Left lung (tissue), 14 donors: ENCODE measurements around the gene MED23. TPM values are rescaled to one million over a fixed set of nuclear protein-coding genes. Genes with fewer than 3 reads are reported as not detected.

Experiments used
- ATAC-seq: fragments of 200-7000 bp; cut with Tn5 transposase; one replicate; pipeline ENCODE4 v1.9.1; 2020; ENCODE audit warnings: moderate library complexity
- DNase-seq, 4 donors: peaks; one replicate each; pipeline ENCODE4 v3.0.0-alpha.2; 2013 to 2020
- H3K27ac ChIP-seq, 2 donors: fragments of 200-600 bp; sonication (generic) in 1 of 2; one replicate each; pipeline versions ENCODE4 v1.5.0 to v1.8.0; 2020 to 2021
- H3K27me3 ChIP-seq, 2 donors: fragments of 200-600 bp; sonication (generic) in 1 of 2; one replicate each; pipeline versions ENCODE4 v1.5.0 to v1.8.0; 2020 to 2021
- H3K36me3 ChIP-seq, 2 donors: fragments of 200-600 bp; sonication (generic) in 1 of 2; one replicate each; pipeline versions ENCODE4 v1.5.0 to v1.8.0; 2020 to 2021
- H3K4me1 ChIP-seq, 2 donors: fragments of 200-600 bp; one replicate each; pipeline ENCODE4 v1.8.0; 2021
- H3K4me3 ChIP-seq, 2 donors: fragments of 200-600 bp; sonication (generic) in 1 of 2; one replicate each; pipeline versions ENCODE4 v1.5.0 to v1.8.0; 2020 to 2021; ENCODE audit warnings: mild to moderate bottlenecking in 1 of 2
- H3K9me3 ChIP-seq, 2 donors: fragments of 200-600 bp; sonication (generic) in 1 of 2; one replicate each; pipeline versions ENCODE4 v1.5.0 to v1.8.0; 2020 to 2021
- CTCF ChIP-seq, 2 donors: fragments of 200-600 bp; sonication (generic) in 1 of 2; IDR thresholded peaks; one replicate each; pipeline versions ENCODE4 v1.5.0 to v1.8.0; 2021; ENCODE audit warnings: antibody characterized with exemption in 2 of 2
- intact Hi-C, 2 donors: fragments of 100-400 bp; cut with DNase I; formaldehyde crosslinking; loops; one replicate each; pipeline versions ENCODE4 v1.11.2 to v1.14.2; 2022
- long read RNA-seq, 12 donors: library from polyadenylated mRNA in 2 of 12; unstranded in 2 of 12; transcript quantifications; one replicate each; pipeline ENCODE4 v2.0.0 and lab custom pipeline, GENCODE V29; 2019 to 2026
- polyA plus RNA-seq, 6 donors: library from polyadenylated mRNA; unstranded; fragments of 120-200 nt; gene quantifications; one replicate each; pipeline ENCODE4 v1.2.1, GENCODE V29; 2013; ENCODE audit not compliant: insufficient read length in 6 of 6
- total RNA-seq, 2 donors: library from RNA; stranded (reverse); fragmentation: NEBNext Ultra II Directional; extraction: Animal tissue kit (Norgen Biotek cat#: 25700); gene quantifications; one replicate each; pipeline ENCODE4 v1.2.1, GENCODE V29; 2021
- donor health status: DM: no; HTN: yes; CAD: no.
- donor health status: DM: no; HTN: no; CAD: no.

Gene MED23
- total RNA-seq, result 10 to 100 TPM; 25.9 to 27.3 TPM
- polyA plus RNA-seq, result 10 to 100 TPM; 45.9 to 62.5 (median 54.0) TPM
- long read RNA-seq, donor 1, full-length matches to known transcripts, result 3 of 3 reads
- long read RNA-seq, donor 1, partial matches to known transcripts, result 0 of 3 reads
- long read RNA-seq, donor 1, other reads (novel, unspliced or antisense), result 0 of 3 reads
- long read RNA-seq, donor 2, full-length matches to known transcripts, result 2 of 2 reads
- long read RNA-seq, donor 2, partial matches to known transcripts, result 0 of 2 reads
- long read RNA-seq, donor 2, other reads (novel, unspliced or antisense), result 0 of 2 reads
- long read RNA-seq, donor 3, result 0 reads
- long read RNA-seq, donor 4, partial matches to known transcripts, result 1 of 1 reads
- long read RNA-seq, donor 4, other reads (novel, unspliced or antisense), result 0 of 1 reads
- long read RNA-seq, donor 5, full-length matches to known transcripts, result 1 of 1 reads
- long read RNA-seq, donor 5, partial matches to known transcripts, result 0 of 1 reads
- long read RNA-seq, donor 5, other reads (novel, unspliced or antisense), result 0 of 1 reads
- long read RNA-seq, donor 6, full-length matches to known transcripts, result 2 of 2 reads
- long read RNA-seq, donor 6, partial matches to known transcripts, result 0 of 2 reads
- long read RNA-seq, donor 6, other reads (novel, unspliced or antisense), result 0 of 2 reads
- long read RNA-seq, donor 7, result 0 reads
- long read RNA-seq, donor 8, full-length matches to known transcripts, result 2 of 2 reads
- long read RNA-seq, donor 8, partial matches to known transcripts, result 0 of 2 reads
- long read RNA-seq, donor 8, other reads (novel, unspliced or antisense), result 0 of 2 reads
- long read RNA-seq, donor 9, result 0 reads
- long read RNA-seq, donor 10, result 0 reads
- long read RNA-seq, donor 11, result 0 reads
- long read RNA-seq, donor 12, partial matches to known transcripts, result 0 of 1 reads
- long read RNA-seq, donor 12, other reads (novel, unspliced or antisense), result 0 of 1 reads

GRCh38 chr6:131627724-131628682 is at the start of gene MED23:
MED23 (minus strand) TSS chr6:131628242; CDS start chr6:131628049, 193 bp downstream.
- peak within 1 kb of the TSS; percentile 84 to 85 for H3K4me3 ChIP-seq
- intact Hi-C loops, result no loop called here

DNA sequence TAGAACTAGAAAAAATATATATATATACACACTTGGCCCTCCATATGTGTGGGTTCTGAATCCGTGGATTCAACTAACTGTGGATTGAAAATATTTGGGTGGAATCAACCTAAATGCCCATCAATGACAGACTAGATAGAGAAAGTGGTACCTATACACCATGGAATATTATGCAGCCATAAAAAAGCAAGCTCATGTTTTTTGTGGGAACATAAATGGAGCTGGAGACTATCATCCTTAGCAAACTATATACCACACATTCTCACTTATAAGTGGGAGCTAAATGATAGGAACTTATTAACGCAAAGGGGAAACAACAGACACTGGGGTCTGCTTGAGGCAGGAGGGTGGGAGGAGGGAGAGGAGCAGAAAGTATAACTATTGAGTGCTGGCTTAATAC is 45.1 kb upstream of the MED23 start:
- Histone ChIP-seq H3K4me3 (no peak overlapping the region), H3K9me3 (no peaks in the 10 kb centered on the region), H3K36me3 (no peaks in the 10 kb centered on the region), H3K4me1 (no peaks in the 10 kb centered on the region), H3K27me3 (no peaks in the 10 kb centered on the region), H3K27ac (no peak overlapping the region)
- intact Hi-C loops, result no loop called here
- no peak for TF ChIP-seq CTCF (IDR thresholded peaks at IDR 0.05)
- ATAC-seq (no peak), DNase-seq (no peak)

More at GRCh38 chr6:131627724-131628682, at the start of gene MED23:
- ATAC-seq, result peak; percentile 99
- TF ChIP-seq CTCF (IDR thresholded peaks at IDR 0.05), result peak; percentile 90 to 91
- Histone ChIP-seq H3K27ac (peak within 1 kb of the TSS; percentile 78 to 82), H3K27me3 (no peaks in the 10 kb centered on the region), H3K9me3 (no peaks in the 10 kb centered on the region), H3K4me1 (peaks cover 7 to 19% of the 10 kb centered on the region in 2 donors), H3K36me3 (peaks cover 0 to 31% of the 10 kb centered on the region in 2 donors)
- peak; percentile 93 to 98 (median 94) for DNase-seq

- no peaks in the 10 kb centered on the region for H3K9me3 ChIP-seq
- H3K4me1 ChIP-seq, result no peaks in the 10 kb centered on the region
- H3K27ac ChIP-seq, result no peak overlapping the region
- ATAC-seq (no peak), DNase-seq (peak in 1 of 4 donors; percentile 6)
- H3K27me3 ChIP-seq, result no peaks in the 10 kb centered on the region
- intact Hi-C loops, result no loop called here
- H3K36me3 ChIP-seq, result no peaks in the 10 kb centered on the region
- H3K4me3 ChIP-seq, result no peak overlapping the region
- TF ChIP-seq CTCF (IDR thresholded peaks at IDR 0.05), result no peak
These were observed 41.8 kb upstream of the MED23 start for GRCh38 chr6:131669891-131670290.

- H3K4me1 ChIP-seq, result no peaks in the 10 kb centered on the region
- no peak overlapping the region for H3K27ac ChIP-seq
- no peaks in the 10 kb centered on the region for H3K9me3 ChIP-seq
- no peak for DNase-seq
- intact Hi-C loops, result no loop called here
- no peaks in the 10 kb centered on the region for H3K27me3 ChIP-seq
- no peaks in the 10 kb centered on the region for H3K36me3 ChIP-seq
- H3K4me3 ChIP-seq, result no peak overlapping the region
- no peak for TF ChIP-seq CTCF (IDR thresholded peaks at IDR 0.05)
- ATAC-seq, result no peak
These were observed 35.6 kb upstream of the MED23 start for GRCh38 chr6:131663578-131664165.
